Lung (tissue), 12 donors: ENCODE data around the gene USP21. TPM values are rescaled to one million over a fixed set of nuclear protein-coding genes. Genes with fewer than 3 reads are reported as not detected.

ENCODE experiments used
- ATAC-seq: fragments of 200-7000 bp; cut with Tn5 transposase; one replicate; pipeline ENCODE4 v1.9.1; 2020; ENCODE audit warnings: moderate number of reproducible peaks; ENCODE audit not compliant: insufficient read depth, low FRiP score
- DNase-seq, 3 donors: peaks; one replicate each; pipeline ENCODE4 v3.0.0-alpha.2; 2013 to 2017
- H3K27ac ChIP-seq, 2 donors: one replicate each; pipeline ENCODE4 v1.5.1; 2013; ENCODE audit warnings: mild to moderate bottlenecking in 2 of 2, moderate library complexity in 2 of 2, control low read depth in 1 of 2, inconsistent platforms in 1 of 2, low read depth in 1 of 2, low read length in 1 of 2
- H3K27me3 ChIP-seq, 3 donors: one replicate each; pipeline ENCODE4 v1.5.1; 2013; ENCODE audit warnings: low read length in 2 of 3; ENCODE audit not compliant: control insufficient read depth in 3 of 3, insufficient read depth in 3 of 3
- H3K36me3 ChIP-seq, 4 donors: one replicate each; pipeline ENCODE4 v1.5.1; 2013; ENCODE audit warnings: low read length in 4 of 4, mild to moderate bottlenecking in 1 of 4, moderate library complexity in 1 of 4; ENCODE audit not compliant: control insufficient read depth in 4 of 4, insufficient read depth in 4 of 4
- H3K4me1 ChIP-seq, 5 donors: one replicate each; pipeline ENCODE4 v1.5.1; 2013; ENCODE audit warnings: low read length in 5 of 5, mild to moderate bottlenecking in 2 of 5, moderate library complexity in 1 of 5; ENCODE audit not compliant: control insufficient read depth in 5 of 5, insufficient read depth in 5 of 5
- H3K4me3 ChIP-seq: one replicate; pipeline ENCODE4 v1.5.1; 2013; ENCODE audit warnings: mild to moderate bottlenecking, control low read depth, moderate library complexity
- H3K9ac ChIP-seq, 2 donors: one replicate each; pipeline ENCODE4 v1.5.1; 2013; ENCODE audit warnings: low read length in 2 of 2, control low read depth in 1 of 2; ENCODE audit not compliant: insufficient read depth in 1 of 2
- H3K9me3 ChIP-seq, 4 donors: one replicate each; pipeline ENCODE4 v1.5.1; 2013; ENCODE audit warnings: low read length in 3 of 4, mild to moderate bottlenecking in 1 of 4, moderate library complexity in 1 of 4; ENCODE audit not compliant: control insufficient read depth in 4 of 4, insufficient read depth in 3 of 4
- WGBS, 2 donors: extraction: QIAGEN DNeasy Blood & Tissue Kit; methylation state at CpG; one replicate each; pipeline ENCODE4 v1.1.7; 2013; 5-methylcytosine and 5-hydroxymethylcytosine counted together
- polyA plus RNA-seq, 2 donors: library from polyadenylated mRNA; stranded (reverse); fragments of 200-250 nt; gene quantifications; one replicate each; pipeline ENCODE4 v1.2.1, GENCODE V29; 2013
- total RNA-seq, 2 donors: library from RNA; depleted of rRNA in 1 of 2; stranded (reverse); fragments of >200 nt in 1 of 2; gene quantifications; one replicate each; pipeline ENCODE4 v1.2.1, GENCODE V29; 2014 to 2021
- TF ChIP-seq, protein P1 (sequence below): IDR thresholded peaks from 2 replicates; pipeline ENCODE4 v1.5.1; 2012; ENCODE audit warnings: mild to moderate bottlenecking; ENCODE audit errors: control extremely low read depth, extremely low read depth
- donor health status: control.
- donor health status: control.
- donor health status: Bipolar disorder and iron deficiency.
- donor health status: healthy.
- donor health status: DM: yes; HTN: yes; CAD: no.

Gene USP21
- total and polyA plus RNA-seq, 4 donors, result 18.2 to 28.6 (median 21.2) TPM

DNA sequence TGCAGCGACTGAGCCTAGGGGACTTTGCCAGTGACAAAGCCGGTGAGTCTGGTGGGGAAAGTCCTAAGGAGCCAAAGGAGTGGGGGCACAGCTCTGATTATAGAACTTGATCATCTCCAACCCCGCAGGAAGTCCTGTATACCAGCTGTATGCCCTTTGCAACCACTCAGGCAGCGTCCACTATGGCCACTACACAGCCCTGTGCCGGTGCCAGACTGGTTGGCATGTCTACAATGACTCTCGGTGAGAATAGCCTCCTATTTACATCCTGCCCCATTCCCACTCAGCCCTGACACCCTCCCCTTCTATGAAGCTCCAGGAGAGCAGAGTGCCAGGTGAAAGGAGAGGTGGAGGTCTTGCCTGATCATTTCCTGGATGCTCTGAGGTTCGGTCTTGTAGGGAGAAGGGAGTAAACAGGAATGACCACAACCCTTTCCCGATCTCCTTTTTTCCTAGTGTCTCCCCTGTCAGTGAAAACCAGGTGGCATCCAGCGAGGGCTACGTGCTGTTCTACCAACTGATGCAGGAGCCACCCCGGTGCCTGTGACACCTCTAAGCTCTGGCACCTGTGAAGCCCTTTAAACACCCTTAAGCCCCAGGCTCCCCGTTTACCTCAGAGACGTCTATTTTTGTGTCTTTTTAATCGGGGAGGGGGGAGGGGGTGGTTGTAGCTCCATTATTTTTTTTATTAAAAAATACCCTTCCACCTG is 5.8 kb downstream of the USP21 start:
- H3K27me3 ChIP-seq, result no peaks in the 10 kb centered on the region
- peaks cover 0 to 25% (median 11%) of the 10 kb centered on the region in 4 donors for H3K36me3 ChIP-seq
- peak overlapping the region in 1 of 2 donors; percentile 67 for H3K9ac ChIP-seq
- H3K4me1 ChIP-seq, result peaks cover 0 to 25% (median 10%) of the 10 kb centered on the region in 5 donors
- H3K4me3 ChIP-seq, result no peak overlapping the region
- DNase-seq, result no peak
- H3K27ac ChIP-seq, result peak overlapping the region; percentile 86 to 94
- H3K9me3 ChIP-seq, result no peaks in the 10 kb centered on the region
- TF ChIP-seq, protein P1, sequence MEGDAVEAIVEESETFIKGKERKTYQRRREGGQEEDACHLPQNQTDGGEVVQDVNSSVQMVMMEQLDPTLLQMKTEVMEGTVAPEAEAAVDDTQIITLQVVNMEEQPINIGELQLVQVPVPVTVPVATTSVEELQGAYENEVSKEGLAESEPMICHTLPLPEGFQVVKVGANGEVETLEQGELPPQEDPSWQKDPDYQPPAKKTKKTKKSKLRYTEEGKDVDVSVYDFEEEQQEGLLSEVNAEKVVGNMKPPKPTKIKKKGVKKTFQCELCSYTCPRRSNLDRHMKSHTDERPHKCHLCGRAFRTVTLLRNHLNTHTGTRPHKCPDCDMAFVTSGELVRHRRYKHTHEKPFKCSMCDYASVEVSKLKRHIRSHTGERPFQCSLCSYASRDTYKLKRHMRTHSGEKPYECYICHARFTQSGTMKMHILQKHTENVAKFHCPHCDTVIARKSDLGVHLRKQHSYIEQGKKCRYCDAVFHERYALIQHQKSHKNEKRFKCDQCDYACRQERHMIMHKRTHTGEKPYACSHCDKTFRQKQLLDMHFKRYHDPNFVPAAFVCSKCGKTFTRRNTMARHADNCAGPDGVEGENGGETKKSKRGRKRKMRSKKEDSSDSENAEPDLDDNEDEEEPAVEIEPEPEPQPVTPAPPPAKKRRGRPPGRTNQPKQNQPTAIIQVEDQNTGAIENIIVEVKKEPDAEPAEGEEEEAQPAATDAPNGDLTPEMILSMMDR, result no peak
- ATAC-seq, result no peak
- WGBS, 2 donors, result 66 to 73% methylated on average over 14 of the region's 14 CpGs

DNA sequence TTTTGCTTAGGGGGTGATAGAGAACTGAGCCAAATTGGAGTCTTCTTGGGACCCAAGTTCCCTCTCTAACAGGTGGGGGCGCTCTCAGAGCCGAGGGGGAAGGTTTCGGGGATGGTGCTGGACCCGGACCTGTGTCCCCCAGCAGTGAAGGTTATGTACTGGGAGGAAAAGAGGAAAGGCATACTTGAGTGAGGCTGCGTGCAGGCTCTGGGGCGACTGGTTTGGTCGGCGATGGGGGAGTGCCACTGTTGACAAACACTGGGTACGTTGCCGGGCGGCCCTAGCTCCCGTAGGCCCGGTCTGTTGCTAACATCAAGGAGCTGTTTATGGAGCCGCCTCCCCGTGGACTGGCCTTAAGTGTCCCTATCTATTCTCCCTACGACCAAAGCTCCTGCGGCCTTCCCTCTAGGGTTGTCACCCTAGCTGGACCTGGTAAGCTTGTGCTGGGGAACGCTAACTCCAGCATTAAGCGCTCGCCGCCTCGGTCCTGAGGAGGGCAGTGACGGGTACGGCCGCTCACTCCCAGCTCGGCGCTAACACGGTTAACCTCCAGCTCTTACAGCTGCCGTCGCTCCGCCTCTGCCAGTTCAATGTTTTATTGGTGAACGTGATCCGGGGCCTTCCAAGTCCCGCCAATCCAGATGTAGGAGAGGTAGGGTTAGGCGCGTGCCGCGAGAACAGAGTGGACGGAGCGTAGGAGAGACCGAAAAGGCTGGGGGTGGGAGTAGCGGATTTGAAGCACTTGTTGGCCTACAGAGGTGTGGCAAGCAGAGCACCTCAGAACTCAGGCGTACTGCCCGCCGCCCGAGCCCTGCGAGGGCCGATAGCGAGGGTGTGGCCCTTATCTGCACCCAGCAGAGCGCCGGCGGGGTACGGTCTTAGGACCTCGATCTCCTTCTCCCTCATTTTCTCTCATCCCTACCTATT is 6.7 kb downstream of the USP21 start, which contains the start of gene PPOX:
TSS of gene PPOX (plus strand) at position 685 of the 927 bp plus-strand sequence. CDS start 422 bp downstream, outside the sequence.
- ATAC-seq (peak; percentile 97), DNase-seq (peak; percentile 97 to 99 (median 98))
- Histone ChIP-seq H3K27ac (peak within 1 kb of the TSS; percentile 86 to 94), H3K36me3 (peaks cover 0 to 25% (median 15%) of the 10 kb centered on the region in 4 donors), H3K4me1 (peaks cover 0 to 17% (median 6%) of the 10 kb centered on the region in 5 donors), H3K9me3 (no peaks in the 10 kb centered on the region), H3K27me3 (no peaks in the 10 kb centered on the region), H3K9ac (peak within 1 kb of the TSS; percentile 83 to 91), H3K4me3 (peak within 1 kb of the TSS; percentile 66)
- TF ChIP-seq, protein P1, result peak; percentile 14
- 1% methylated on average over 49 to 54 of the region's 54 CpGs for WGBS, 2 donors

DNA sequence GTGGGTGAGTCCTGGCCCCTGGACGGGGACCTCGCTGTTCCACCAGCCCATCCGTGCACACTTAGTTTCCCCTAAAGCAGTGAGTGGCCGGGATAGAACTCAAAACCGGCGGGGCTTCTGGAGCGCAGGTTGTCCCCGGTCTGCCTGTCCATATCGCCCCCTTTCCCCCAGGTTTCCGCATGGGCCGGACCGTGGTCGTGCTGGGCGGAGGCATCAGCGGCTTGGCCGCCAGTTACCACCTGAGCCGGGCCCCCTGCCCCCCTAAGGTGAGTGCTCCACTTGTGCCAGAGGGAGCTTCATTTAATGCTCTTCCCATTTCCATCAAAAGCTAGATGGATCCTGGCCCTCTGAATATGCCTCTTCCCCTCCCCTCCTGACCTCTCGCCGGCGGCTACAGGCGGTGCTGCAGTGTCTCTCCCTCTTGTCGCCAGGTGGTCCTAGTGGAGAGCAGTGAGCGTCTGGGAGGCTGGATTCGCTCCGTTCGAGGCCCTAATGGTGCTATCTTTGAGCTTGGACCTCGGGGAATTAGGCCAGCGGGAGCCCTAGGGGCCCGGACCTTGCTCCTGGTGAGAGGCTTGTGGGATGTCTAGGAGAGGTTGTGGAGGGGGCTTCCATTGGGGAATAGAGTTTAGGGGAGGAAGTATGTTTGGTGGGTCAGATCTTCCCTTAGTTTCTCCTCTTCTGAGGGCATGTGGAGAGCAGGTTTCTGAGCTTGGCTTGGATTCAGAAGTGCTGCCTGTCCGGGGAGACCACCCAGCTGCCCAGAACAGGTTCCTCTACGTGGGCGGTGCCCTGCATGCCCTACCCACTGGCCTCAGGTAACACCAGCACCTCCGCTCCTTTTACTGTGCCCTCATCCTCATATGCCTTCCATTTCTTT is 7.6 kb downstream of the USP21 start:
- H3K36me3 ChIP-seq, result peaks cover 0 to 31% (median 17%) of the 10 kb centered on the region in 4 donors
- peak in 2 of 3 donors; percentile 15 to 34 for DNase-seq
- peaks cover 0 to 15% (median 4%) of the 10 kb centered on the region in 5 donors for H3K4me1 ChIP-seq
- peak; percentile 1 for ATAC-seq
- H3K9me3 ChIP-seq, result no peaks in the 10 kb centered on the region
- H3K27me3 ChIP-seq, result no peaks in the 10 kb centered on the region
- H3K27ac ChIP-seq, result peak overlapping the region; percentile 86 to 94
- H3K9ac ChIP-seq, result peak overlapping the region; percentile 83 to 91
- WGBS, 2 donors, result 9 to 10% methylated on average over 33 of the region's 33 CpGs
- TF ChIP-seq, protein P1, result no peak
- peak overlapping the region; percentile 66 for H3K4me3 ChIP-seq
